Tibial nerve (tissue), 3 donors: ENCODE data around the gene PNRC1.

Source experiments
- POLR2A ChIP-seq, 2 donors: fragments of 450-650 bp; IDR thresholded peaks; one replicate each; pipeline ENCODE4 v1.6.1; 2017; ENCODE audit warnings: antibody characterized with exemption in 2 of 2, mild to moderate bottlenecking in 2 of 2, moderate library complexity in 2 of 2
- TF ChIP-seq, protein P1 (sequence below), 5 experiments: fragments of 200-600 bp in 3 of 5; fragments of 450-650 bp in 2 of 5; sonication (generic) in 3 of 5; IDR thresholded peaks; one replicate each; pipeline ENCODE4 v1.5.1; 2016 to 2019; ENCODE audit warnings: antibody characterized with exemption in 5 of 5, mild to moderate bottlenecking in 3 of 5, moderate library complexity in 2 of 5

DNA sequence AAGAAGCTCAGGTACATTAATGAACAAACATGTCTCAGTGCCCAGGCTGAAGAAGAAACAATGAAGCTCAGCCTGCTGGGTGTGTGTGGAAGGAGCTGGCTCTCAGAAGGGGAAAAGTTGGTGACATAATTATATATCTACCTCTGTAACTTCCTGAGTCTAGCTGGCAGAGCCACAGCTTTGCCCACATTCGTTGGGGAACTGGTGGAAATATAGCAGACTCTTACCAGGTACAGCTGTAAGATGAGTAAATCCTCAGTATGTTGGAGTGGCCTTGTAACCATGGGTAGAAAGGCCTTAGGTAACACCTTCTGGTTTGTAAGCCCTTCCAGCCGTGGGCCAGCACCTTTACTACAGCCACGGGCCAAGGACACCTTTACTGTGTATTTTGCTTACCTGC lies 29.9 kb upstream of the PNRC1 start:
- TF ChIP-seq, protein P1, sequence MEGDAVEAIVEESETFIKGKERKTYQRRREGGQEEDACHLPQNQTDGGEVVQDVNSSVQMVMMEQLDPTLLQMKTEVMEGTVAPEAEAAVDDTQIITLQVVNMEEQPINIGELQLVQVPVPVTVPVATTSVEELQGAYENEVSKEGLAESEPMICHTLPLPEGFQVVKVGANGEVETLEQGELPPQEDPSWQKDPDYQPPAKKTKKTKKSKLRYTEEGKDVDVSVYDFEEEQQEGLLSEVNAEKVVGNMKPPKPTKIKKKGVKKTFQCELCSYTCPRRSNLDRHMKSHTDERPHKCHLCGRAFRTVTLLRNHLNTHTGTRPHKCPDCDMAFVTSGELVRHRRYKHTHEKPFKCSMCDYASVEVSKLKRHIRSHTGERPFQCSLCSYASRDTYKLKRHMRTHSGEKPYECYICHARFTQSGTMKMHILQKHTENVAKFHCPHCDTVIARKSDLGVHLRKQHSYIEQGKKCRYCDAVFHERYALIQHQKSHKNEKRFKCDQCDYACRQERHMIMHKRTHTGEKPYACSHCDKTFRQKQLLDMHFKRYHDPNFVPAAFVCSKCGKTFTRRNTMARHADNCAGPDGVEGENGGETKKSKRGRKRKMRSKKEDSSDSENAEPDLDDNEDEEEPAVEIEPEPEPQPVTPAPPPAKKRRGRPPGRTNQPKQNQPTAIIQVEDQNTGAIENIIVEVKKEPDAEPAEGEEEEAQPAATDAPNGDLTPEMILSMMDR (IDR thresholded peaks at IDR 0.05) = no peak
- TF ChIP-seq POLR2A (IDR thresholded peaks at IDR 0.05) = no peak
